H9 (cell line): ENCODE data around the gene MDK. TPM values are rescaled to one million over a fixed set of nuclear protein-coding genes. Genes with fewer than 3 reads are reported as not detected.

ENCODE experiments used
- DNase-seq: peaks from one replicate; pipeline ENCODE4 v3.0.0-alpha.2; 2017
- H2AFZ ChIP-seq: one replicate; pipeline ENCODE4 v1.6.1; 2013; ENCODE audit warnings: mild to moderate bottlenecking, low read length, control low read depth, moderate library complexity
- H2AK5ac ChIP-seq: 2 replicates; pipeline ENCODE4 v1.6.1; 2013; ENCODE audit warnings: low read length, control low read depth, mixed read lengths; ENCODE audit not compliant: insufficient read length
- H2BK120ac ChIP-seq: one replicate; pipeline ENCODE4 v1.6.1; 2013; ENCODE audit warnings: low read depth, mild to moderate bottlenecking, low read length, control low read depth, inconsistent platforms; ENCODE audit not compliant: poor library complexity, severe bottlenecking
- H2BK12ac ChIP-seq: 2 replicates; pipeline ENCODE4 v1.6.1; 2013; ENCODE audit warnings: low read length, control low read depth, mixed read lengths, low read depth; ENCODE audit not compliant: insufficient read length
- H2BK15ac ChIP-seq: 2 replicates; pipeline ENCODE4 v1.6.1; 2013; ENCODE audit warnings: low read depth, low read length, control low read depth
- H2BK20ac ChIP-seq: one replicate; pipeline ENCODE4 v1.6.1; 2013; ENCODE audit warnings: low read depth, mild to moderate bottlenecking, low read length, control low read depth, inconsistent platforms; ENCODE audit not compliant: poor library complexity, severe bottlenecking
- H2BK5ac ChIP-seq: 2 replicates; pipeline ENCODE4 v1.6.1; 2013; ENCODE audit warnings: low read length, control low read depth, mixed read lengths; ENCODE audit not compliant: insufficient read length
- H3K14ac ChIP-seq: 2 replicates; pipeline ENCODE4 v1.6.1; 2013; ENCODE audit warnings: low read length, control low read depth; ENCODE audit not compliant: insufficient read depth
- H3K18ac ChIP-seq: 2 replicates; pipeline ENCODE4 v1.6.1; 2013; ENCODE audit warnings: low read depth, mild to moderate bottlenecking, mixed read lengths, low read length, control low read depth; ENCODE audit not compliant: insufficient read length
- H3K23ac ChIP-seq: 2 replicates; pipeline ENCODE4 v1.6.1; 2013; ENCODE audit warnings: low read length, control low read depth, mixed read lengths, low read depth; ENCODE audit not compliant: insufficient read length
- H3K23me2 ChIP-seq: 2 replicates; pipeline ENCODE4 v1.6.1; 2013; ENCODE audit warnings: low read depth, mild to moderate bottlenecking, mixed read lengths, low read length, control low read depth; ENCODE audit not compliant: insufficient read length, poor library complexity, severe bottlenecking
- H3K27ac ChIP-seq: 2 replicates; pipeline ENCODE4 v1.5.1; 2013; ENCODE audit warnings: low read length, control low read depth, mixed read lengths, low read depth; ENCODE audit not compliant: insufficient read length
- H3K27me3 ChIP-seq: 2 replicates; pipeline ENCODE4 v1.6.1; 2013; ENCODE audit warnings: low read length, control low read depth, inconsistent platforms; ENCODE audit not compliant: insufficient read depth
- H3K4ac ChIP-seq: 2 replicates; pipeline ENCODE4 v1.6.1; 2013; ENCODE audit warnings: low read depth, mild to moderate bottlenecking, control low read depth, inconsistent platforms, low read length, moderate library complexity
- H3K4me1 ChIP-seq: 2 replicates; pipeline ENCODE4 v1.6.1; 2013; ENCODE audit warnings: low read length, control low read depth, inconsistent platforms; ENCODE audit not compliant: insufficient read depth
- H3K4me2 ChIP-seq: 2 replicates; pipeline ENCODE4 v1.6.1; 2013; ENCODE audit warnings: low read length, control low read depth, mixed read lengths; ENCODE audit not compliant: insufficient read length, insufficient read depth
- H3K56ac ChIP-seq: 2 replicates; pipeline ENCODE4 v1.6.1; 2013; ENCODE audit warnings: low read depth, mild to moderate bottlenecking, mixed read lengths, low read length, control low read depth; ENCODE audit not compliant: insufficient read length
- H3K79me1 ChIP-seq: 2 replicates; pipeline ENCODE4 v1.6.1; 2013; ENCODE audit warnings: low read depth, mild to moderate bottlenecking, moderate library complexity, low read length, control low read depth, inconsistent platforms; ENCODE audit not compliant: insufficient read depth, poor library complexity, severe bottlenecking
- H3K79me2 ChIP-seq: 2 replicates; pipeline ENCODE4 v1.6.1; 2013; ENCODE audit warnings: low read length, control low read depth, inconsistent platforms; ENCODE audit not compliant: insufficient read depth
- H3K9ac ChIP-seq: 2 replicates; pipeline ENCODE4 v1.6.1; 2013; ENCODE audit warnings: low read length, control low read depth, mixed read lengths; ENCODE audit not compliant: insufficient read length; ENCODE audit errors: extremely low read depth
- H3K9me3 ChIP-seq: one replicate; pipeline ENCODE4 v1.6.1; 2013; ENCODE audit warnings: low read depth, low read length, inconsistent platforms; ENCODE audit not compliant: control insufficient read depth
- H3T11ph ChIP-seq: one replicate; pipeline ENCODE4 v1.6.1; 2013; ENCODE audit warnings: mild to moderate bottlenecking, low read length, control low read depth, inconsistent platforms
- H4K20me1 ChIP-seq: one replicate; pipeline ENCODE4 v1.6.1; 2013; ENCODE audit not compliant: control insufficient read depth, insufficient read length, insufficient read depth
- H4K5ac ChIP-seq: 2 replicates; pipeline ENCODE4 v1.6.1; 2013; ENCODE audit warnings: low read depth, mild to moderate bottlenecking, mixed read lengths, low read length, control low read depth; ENCODE audit not compliant: insufficient read length
- H4K8ac ChIP-seq: replicated peaks from 2 replicates; pipeline ENCODE4 v1.6.1; 2013; ENCODE audit warnings: low read length, control low read depth, mixed read lengths, low read depth; ENCODE audit not compliant: insufficient read length
- H4K91ac ChIP-seq: 2 replicates; pipeline ENCODE4 v1.6.1; 2013; ENCODE audit warnings: low read depth, mild to moderate bottlenecking, moderate library complexity, mixed read lengths, low read length, control low read depth; ENCODE audit not compliant: insufficient read length
- H3K27ac Mint-ChIP-seq, 3 experiments: 2 replicates in 2 of 3; 3 replicates in 1 of 3; pipeline ENCODE4 v1.8.0; 2020 to 2021; ENCODE audit warnings: mixed read lengths in 3 of 3, mild to moderate bottlenecking in 1 of 3, moderate library complexity in 1 of 3
- H3K27me3 Mint-ChIP-seq: 2 replicates; pipeline ENCODE4 v1.8.0; 2021; ENCODE audit warnings: low read depth, mild to moderate bottlenecking, moderate library complexity, mixed read lengths
- H3K36me3 Mint-ChIP-seq, 3 experiments: 2 replicates in 2 of 3; 3 replicates in 1 of 3; pipeline ENCODE4 v1.8.0; 2020 to 2021; ENCODE audit warnings: low read depth in 3 of 3, mixed read lengths in 3 of 3; ENCODE audit not compliant: insufficient read depth in 1 of 3
- H3K4me1 Mint-ChIP-seq, 2 experiments: 2 replicates each; pipeline ENCODE4 v1.8.0; 2020; ENCODE audit warnings: mixed read lengths in 2 of 2
- H3K4me3 Mint-ChIP-seq, 2 experiments: 2 replicates in 1 of 2; 3 replicates in 1 of 2; pipeline ENCODE4 v1.8.0; 2020 to 2021; ENCODE audit warnings: mild to moderate bottlenecking in 2 of 2, mixed read lengths in 2 of 2, moderate library complexity in 1 of 2
- H3K9me3 Mint-ChIP-seq, 2 experiments: 2 replicates in 1 of 2; 3 replicates in 1 of 2; pipeline ENCODE4 v1.8.0; 2020; ENCODE audit warnings: mild to moderate bottlenecking in 2 of 2, mixed read lengths in 2 of 2, moderate library complexity in 1 of 2
- CTCF ChIP-seq: fragments of 200-600 bp; sonication (generic); conservative IDR thresholded peaks from 3 replicates; pipeline ENCODE4 v1.8.0; 2021; ENCODE audit warnings: antibody characterized with exemption, mild to moderate bottlenecking
- WGBS: extraction: QIAGEN DNeasy Blood & Tissue Kit; methylation state at CpG from one replicate; pipeline ENCODE4 v1.1.7; 2013; ENCODE audit warnings: missing lambda C conversion rate, low lambda C conversion rate, mixed read lengths; ENCODE audit not compliant: insufficient read length; ENCODE audit errors: extremely low coverage; 5-methylcytosine and 5-hydroxymethylcytosine counted together
- total RNA-seq: library from RNA; stranded (reverse); gene quantifications from 2 replicates; pipeline ENCODE4 v1.2.1, GENCODE V29; 2021

The MDK gene
- total RNA-seq, 1 experiment from 2014 or later: 392 TPM

GRCh38 chr11:46366260-46366659 is 15.2 kb upstream of the MDK start:
- peaks cover 27 to 44% of the 10 kb centered on the region in 2 experiments for H3K4me1 Mint-ChIP-seq
- no peaks in the 10 kb centered on the region for H3K23me2 ChIP-seq
- no peak for TF ChIP-seq CTCF
- H2BK15ac ChIP-seq: no peak overlapping the region
- no peak overlapping the region for H3K4me2 ChIP-seq
- no peak overlapping the region for H3K9ac ChIP-seq
- no peak overlapping the region for H4K5ac ChIP-seq
- no peak overlapping the region for H3K4me3 Mint-ChIP-seq
- no CpG with 5 or more reads among the region's 22 CpGs for WGBS
- H3K23ac ChIP-seq: no peak overlapping the region
- H3K14ac ChIP-seq: no peak overlapping the region
- H3K4ac ChIP-seq: no peak overlapping the region
- DNase-seq: no peak
- H3K79me2 ChIP-seq: no peaks in the 10 kb centered on the region; the same call in 1 of the 2 replicates
- H4K20me1 ChIP-seq: no peaks in the 10 kb centered on the region
- H3K56ac ChIP-seq: no peak overlapping the region
- no peak overlapping the region for H3K27ac ChIP-seq
- no peak overlapping the region for H3T11ph ChIP-seq
- H3K36me3 Mint-ChIP-seq: peaks cover 10 to 19% (median 13%) of the 10 kb centered on the region in 3 experiments
- H4K91ac ChIP-seq: no peak overlapping the region
- H3K27ac Mint-ChIP-seq: no peak overlapping the region; a peak in 1 of 7 replicates
- no peak overlapping the region for H4K8ac ChIP-seq
- peaks cover 3% of the 10 kb centered on the region; the same call in 1 of the 2 replicates for H3K4me1 ChIP-seq
- no peaks in the 10 kb centered on the region for H3K9me3 ChIP-seq
- no peaks in the 10 kb centered on the region for H3K27me3 Mint-ChIP-seq
- no peaks in the 10 kb centered on the region for H3K9me3 Mint-ChIP-seq
- H2BK20ac ChIP-seq: no peak overlapping the region
- H3K79me1 ChIP-seq: no peaks in the 10 kb centered on the region
- H3K18ac ChIP-seq: no peak overlapping the region
- H3K27me3 ChIP-seq: no peaks in the 10 kb centered on the region
- H2BK5ac ChIP-seq: no peak overlapping the region
- no peak overlapping the region for H2BK120ac ChIP-seq
- no peak overlapping the region for H2AK5ac ChIP-seq
- H2AFZ ChIP-seq: no peak overlapping the region
- H2BK12ac ChIP-seq: no peak overlapping the region
